Endothelial cell of umbilical vein (primary cell): Measurements from ENCODE around the gene SEMA4C. TPM values are rescaled to one million over a fixed set of nuclear protein-coding genes. Genes with fewer than 3 reads are reported as not detected.

Experiments
- BruUV-seq: library from RNA; stranded (reverse); fragments of 400-500 nt; replicated peaks from 2 replicates; lab custom pipeline; 2021; lab: Mats Ljungman, UMichigan
- CTCF ChIA-PET: fragments of 300-600, 350-600 bp; sonication (Branson Sonifier 250); formaldehyde crosslinking; loops from one replicate; lab custom pipeline; 2021; ENCODE audit warnings: antibody characterized with exemption, inconsistent platforms; lab: Charles Lee
- POLR2A ChIA-PET: fragments of 300-600, 350-600 bp; sonication (Branson Sonifier 250); formaldehyde crosslinking; loops from one replicate; lab custom pipeline; 2021; ENCODE audit warnings: antibody characterized with exemption, inconsistent platforms; lab: Charles Lee
- DNase-seq: peaks from one replicate; pipeline ENCODE4 v3.0.0-alpha.2; 2011; ENCODE audit warnings: low read depth, low spot score
- FAIRE-seq: peaks from 2 replicates; lab custom pipeline; 2011; peaks lifted over from hg19 to GRCh38; lab: Jason Lieb, UNC
- H2AFZ ChIP-seq: 2 replicates; pipeline ENCODE4 v1.6.0; 2012; ENCODE audit warnings: low read depth, low read length, control low read depth, inconsistent platforms
- H3K27ac ChIP-seq: 2 replicates; pipeline ENCODE4 v1.5.1; 2011; ENCODE audit warnings: low read depth, mild to moderate bottlenecking, control low read depth, low read length, moderate library complexity; ENCODE audit not compliant: insufficient read depth
- H3K27me3 ChIP-seq, 2 experiments: 2 replicates each; pipeline versions ENCODE4 v1.6.0 to v1.6.1; 2011; ENCODE audit warnings: low read length in 2 of 2, mixed read lengths in 1 of 2; ENCODE audit not compliant: control insufficient read depth in 2 of 2, insufficient read depth in 2 of 2
- H3K36me3 ChIP-seq, 2 experiments: 2 replicates in 1 of 2; 3 replicates in 1 of 2; pipeline ENCODE4 v1.5.1; 2011; ENCODE audit warnings: low read length in 2 of 2, mild to moderate bottlenecking in 1 of 2, moderate library complexity in 1 of 2; ENCODE audit not compliant: control insufficient read depth in 2 of 2, insufficient read depth in 2 of 2; ENCODE audit errors: extremely low read depth in 1 of 2
- H3K4me1 ChIP-seq: 3 replicates; pipeline ENCODE4 v1.5.1; 2011; ENCODE audit warnings: mild to moderate bottlenecking, low read length; ENCODE audit not compliant: control insufficient read depth, insufficient read depth; ENCODE audit errors: extremely low read depth
- H3K4me2 ChIP-seq: 2 replicates; pipeline ENCODE4 v1.6.1; 2011; ENCODE audit warnings: low read length, control low read depth, mixed read lengths; ENCODE audit not compliant: insufficient read depth
- H3K4me3 ChIP-seq, 3 experiments: fragments of 200-600 bp in 1 of 3; sonication (generic), shearing (Covaris generic) in 1 of 3; replicated peaks in 1 of 3; 2 replicates each; pipeline ENCODE4 v1.5.1; 2011 to 2016; ENCODE audit warnings: control low read depth in 3 of 3, low read length in 3 of 3, mild to moderate bottlenecking in 2 of 3, inconsistent platforms in 1 of 3, low read depth in 1 of 3, moderate library complexity in 1 of 3; ENCODE audit not compliant: insufficient read depth in 1 of 3
- H3K79me2 ChIP-seq: 2 replicates; pipeline ENCODE4 v1.6.0; 2012; ENCODE audit warnings: low read length, inconsistent platforms; ENCODE audit not compliant: control insufficient read depth, insufficient read depth
- H3K9ac ChIP-seq: replicated peaks from 2 replicates; pipeline ENCODE3; 2011; ENCODE audit warnings: low read length, control low read depth; ENCODE audit not compliant: insufficient read depth; ENCODE audit errors: extremely low read depth
- H3K9me1 ChIP-seq: replicated peaks from 3 replicates; pipeline ENCODE4 v1.6.0; 2011; ENCODE audit warnings: mild to moderate bottlenecking, low read length; ENCODE audit not compliant: control insufficient read depth, insufficient read depth; ENCODE audit errors: extremely low read depth
- H3K9me3 ChIP-seq: replicated peaks from 2 replicates; pipeline ENCODE4 v1.5.1; 2012; ENCODE audit warnings: low read length, inconsistent platforms; ENCODE audit not compliant: control insufficient read depth, insufficient read depth
- H4K20me1 ChIP-seq: replicated peaks from 2 replicates; pipeline ENCODE3; 2011; ENCODE audit warnings: mild to moderate bottlenecking, low read length; ENCODE audit not compliant: control insufficient read depth, insufficient read depth; ENCODE audit errors: extremely low read depth
- EZH2 ChIP-seq: IDR thresholded peaks from 2 replicates; pipeline ENCODE4 v1.6.1; 2012; ENCODE audit warnings: borderline replicate concordance, low read depth, mild to moderate bottlenecking, moderate library complexity, low read length, inconsistent platforms; ENCODE audit not compliant: severe bottlenecking
- FOS ChIP-seq: IDR thresholded peaks from 2 replicates; pipeline ENCODE4 v1.6.1; 2011; ENCODE audit warnings: mild to moderate bottlenecking, low read length, moderate library complexity, borderline replicate concordance; ENCODE audit not compliant: insufficient read depth
- GATA2 ChIP-seq: IDR thresholded peaks from 2 replicates; pipeline ENCODE4 v1.7.0; 2011; ENCODE audit warnings: low read depth, mild to moderate bottlenecking, moderate library complexity, mixed read lengths, low read length; ENCODE audit not compliant: insufficient read length, insufficient read depth
- JUN ChIP-seq: IDR thresholded peaks from 2 replicates; pipeline ENCODE4 v1.6.1; 2011; ENCODE audit warnings: borderline replicate concordance, low read depth; ENCODE audit not compliant: insufficient read length, insufficient read depth
- MAX ChIP-seq: IDR thresholded peaks from 2 replicates; pipeline ENCODE4 v1.6.1; 2011; ENCODE audit not compliant: insufficient read depth, insufficient read length
- MYC ChIP-seq: IDR thresholded peaks from one replicate; pipeline ENCODE4 v1.6.1; 2011; ENCODE audit warnings: mild to moderate bottlenecking, low read depth, low read length
- POLR2A ChIP-seq: IDR thresholded peaks from 2 replicates; pipeline ENCODE4 v1.6.1; 2012; ENCODE audit warnings: low read depth, mild to moderate bottlenecking, control low read depth, low read length
- POLR2AphosphoS5 ChIP-seq: IDR thresholded peaks from 2 replicates; pipeline ENCODE4 v1.6.1; 2012; ENCODE audit warnings: low read depth, mild to moderate bottlenecking, control low read depth, low read length, moderate library complexity; ENCODE audit not compliant: insufficient read depth
- dilution Hi-C: fragments of 300-500 bp; cut with MboI; formaldehyde crosslinking; loops from one replicate; pipeline ENCODE4 v1.15.0; 2019; ENCODE audit warnings: low sequenced_read_pairs; ENCODE audit not compliant: extremely low pct_ligation_motif_present
- intact Hi-C: fragments of 100-400 bp; cut with micrococcal nuclease; formaldehyde crosslinking; loops from one replicate; pipeline ENCODE4 v1.10.0; 2022
- polyA plus RNA-seq, 4 experiments: library from polyadenylated mRNA; depleted of rRNA in 3 of 4; stranded (reverse) in 3 of 4; unstranded in 1 of 4; fragments of >200 nt; gene quantifications; 2 replicates each; pipeline versions ENCODE4 v1.2.1 to v1.2.3, GENCODE V29; 2011 to 2012; ENCODE audit warnings: missing spikeins in 1 of 4
- total RNA-seq: library from RNA; stranded (reverse); gene quantifications from 2 replicates; pipeline ENCODE4 v1.2.3, GENCODE V29; 2021
- TF ChIP-seq, protein P1 (sequence below), 2 donors: IDR thresholded peaks; 1 replicate in 1 of 2; 2 replicates in 1 of 2; pipeline ENCODE4 v1.5.1; 2011; ENCODE audit warnings: low read length in 2 of 2, mild to moderate bottlenecking in 2 of 2, moderate library complexity in 2 of 2, control low read depth in 1 of 2, inconsistent platforms in 1 of 2, low read depth in 1 of 2; ENCODE audit not compliant: insufficient read depth in 1 of 2; ENCODE audit errors: extremely low read depth in 1 of 2

Gene SEMA4C
- total and polyA plus RNA-seq, 2 donors (not counting 3 experiments of a cell fraction or from before 2014, with no cell fraction given), result 16.4 to 17.3 TPM

DNA sequence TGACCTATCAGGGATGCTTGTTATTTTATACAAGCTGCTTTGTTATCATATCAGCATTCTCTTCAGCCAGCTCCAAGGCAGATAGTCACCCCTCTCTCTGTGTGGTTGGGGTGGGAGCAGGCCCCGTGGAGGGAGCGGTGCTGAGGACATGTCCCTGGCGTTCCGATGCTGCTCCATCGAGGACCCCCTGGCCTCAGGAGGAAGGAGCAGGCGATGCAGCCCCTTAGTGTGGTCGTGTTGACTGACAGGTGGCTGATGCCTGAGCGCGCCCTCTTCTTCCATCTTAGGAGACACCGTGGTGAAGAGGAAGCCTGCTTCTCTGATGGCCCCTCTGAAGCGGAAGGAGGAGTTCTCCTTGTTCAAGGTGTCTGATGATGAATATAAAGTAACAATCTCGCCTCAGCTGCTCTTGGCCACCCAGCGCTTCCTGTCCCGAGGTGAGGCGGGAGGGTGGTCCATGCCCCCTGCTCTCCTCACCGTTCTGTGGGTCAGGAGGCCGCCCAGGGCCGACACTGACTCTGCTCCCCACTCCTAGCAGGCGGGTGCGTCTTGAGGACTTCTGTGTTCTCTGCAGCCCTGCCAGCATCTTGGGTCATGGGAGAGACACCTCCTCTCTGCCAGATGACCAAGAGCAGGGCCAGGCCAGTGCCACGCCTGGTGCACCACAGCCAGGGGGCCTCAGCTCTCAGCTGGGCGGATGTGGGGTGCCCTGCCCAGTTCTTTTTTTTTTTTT, 43.2 kb downstream of the SEMA4C start:
- Histone ChIP-seq H3K27me3 (no peaks in the 10 kb centered on the region), H3K4me3 (no peak overlapping the region), H3K9ac (no peak overlapping the region), H2AFZ (no peak overlapping the region), H3K27ac (no peak overlapping the region), H4K20me1 (no peaks in the 10 kb centered on the region), H3K4me2 (no peak overlapping the region), H3K9me3 (no peaks in the 10 kb centered on the region), H3K9me1 (no peaks in the 10 kb centered on the region), H3K4me1 (no peaks in the 10 kb centered on the region), H3K79me2 (no peaks in the 10 kb centered on the region), H3K36me3 (peaks cover 2 to 27% of the 10 kb centered on the region in 2 experiments)
- BruUV-seq, result no TSS peak
- DNase-seq, result no peak
- ChIA-PET POLR2A (no interaction called here), CTCF (no interaction called here)
- no peak for FAIRE-seq
- intact Hi-C loops (no loop called here), dilution Hi-C loops (no loop called here)
- TF ChIP-seq JUN (no peak), POLR2AphosphoS5 (no peak), MAX (no peak), FOS (no peak), MYC (no peak), EZH2 (no peak), GATA2 (no peak), POLR2A (no peak)
- TF ChIP-seq, protein P1, sequence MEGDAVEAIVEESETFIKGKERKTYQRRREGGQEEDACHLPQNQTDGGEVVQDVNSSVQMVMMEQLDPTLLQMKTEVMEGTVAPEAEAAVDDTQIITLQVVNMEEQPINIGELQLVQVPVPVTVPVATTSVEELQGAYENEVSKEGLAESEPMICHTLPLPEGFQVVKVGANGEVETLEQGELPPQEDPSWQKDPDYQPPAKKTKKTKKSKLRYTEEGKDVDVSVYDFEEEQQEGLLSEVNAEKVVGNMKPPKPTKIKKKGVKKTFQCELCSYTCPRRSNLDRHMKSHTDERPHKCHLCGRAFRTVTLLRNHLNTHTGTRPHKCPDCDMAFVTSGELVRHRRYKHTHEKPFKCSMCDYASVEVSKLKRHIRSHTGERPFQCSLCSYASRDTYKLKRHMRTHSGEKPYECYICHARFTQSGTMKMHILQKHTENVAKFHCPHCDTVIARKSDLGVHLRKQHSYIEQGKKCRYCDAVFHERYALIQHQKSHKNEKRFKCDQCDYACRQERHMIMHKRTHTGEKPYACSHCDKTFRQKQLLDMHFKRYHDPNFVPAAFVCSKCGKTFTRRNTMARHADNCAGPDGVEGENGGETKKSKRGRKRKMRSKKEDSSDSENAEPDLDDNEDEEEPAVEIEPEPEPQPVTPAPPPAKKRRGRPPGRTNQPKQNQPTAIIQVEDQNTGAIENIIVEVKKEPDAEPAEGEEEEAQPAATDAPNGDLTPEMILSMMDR (IDR thresholded peaks at IDR 0.05; ENCODE audit: extremely low read depth in 1 of 2, insufficient read depth in 1 of 2, low read depth in 1 of 2, low read length in 2 of 2), result no peak
